GM03348 (cell line): Measurements from ENCODE around the gene TNK2.
"Not testable (repeated sequence)": the region's sequence is repeated elsewhere in the genome, so short reads cannot be mapped to it uniquely, and the experiment has no call there.

ENCODE experiments used
- DNase-seq: peaks from one replicate; pipeline ENCODE4 v3.0.0; 2012; ENCODE audit warnings: low spot score

Gene TNK2

DNA sequence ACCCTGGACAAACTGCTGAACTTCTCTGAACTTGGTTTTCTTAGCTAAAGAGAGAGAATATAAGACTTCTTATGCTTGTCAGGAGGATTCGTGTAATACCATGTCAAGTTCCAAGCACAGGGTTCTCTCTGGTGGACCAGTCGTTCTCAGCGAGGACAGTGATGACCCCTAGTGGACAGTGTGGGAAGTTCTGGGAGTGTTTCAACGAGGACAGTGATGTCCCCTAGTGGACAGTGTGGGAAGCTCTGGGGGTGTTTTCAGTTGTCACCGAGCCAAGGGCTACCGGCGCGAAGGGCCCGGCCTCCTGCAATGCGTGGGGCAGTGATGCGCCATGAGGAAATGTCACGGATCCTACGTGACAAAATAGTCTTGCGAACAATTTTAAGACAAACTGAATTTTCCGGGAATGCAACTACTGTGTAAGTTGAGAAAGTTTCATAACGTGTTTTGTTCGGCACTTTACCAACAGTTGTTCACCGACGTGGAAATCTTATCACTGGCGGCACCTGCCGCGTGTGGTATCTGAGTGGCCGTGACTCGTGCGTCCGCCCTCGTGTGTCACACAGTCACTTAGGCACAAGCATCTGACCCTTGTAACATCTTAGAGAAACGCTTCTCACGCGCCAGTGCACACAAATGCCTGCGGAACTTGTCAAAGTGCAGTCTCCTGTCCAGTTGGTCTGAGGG, 57.4 kb downstream of the TNK2 start:
- peak; percentile 93 for DNase-seq

DNA sequence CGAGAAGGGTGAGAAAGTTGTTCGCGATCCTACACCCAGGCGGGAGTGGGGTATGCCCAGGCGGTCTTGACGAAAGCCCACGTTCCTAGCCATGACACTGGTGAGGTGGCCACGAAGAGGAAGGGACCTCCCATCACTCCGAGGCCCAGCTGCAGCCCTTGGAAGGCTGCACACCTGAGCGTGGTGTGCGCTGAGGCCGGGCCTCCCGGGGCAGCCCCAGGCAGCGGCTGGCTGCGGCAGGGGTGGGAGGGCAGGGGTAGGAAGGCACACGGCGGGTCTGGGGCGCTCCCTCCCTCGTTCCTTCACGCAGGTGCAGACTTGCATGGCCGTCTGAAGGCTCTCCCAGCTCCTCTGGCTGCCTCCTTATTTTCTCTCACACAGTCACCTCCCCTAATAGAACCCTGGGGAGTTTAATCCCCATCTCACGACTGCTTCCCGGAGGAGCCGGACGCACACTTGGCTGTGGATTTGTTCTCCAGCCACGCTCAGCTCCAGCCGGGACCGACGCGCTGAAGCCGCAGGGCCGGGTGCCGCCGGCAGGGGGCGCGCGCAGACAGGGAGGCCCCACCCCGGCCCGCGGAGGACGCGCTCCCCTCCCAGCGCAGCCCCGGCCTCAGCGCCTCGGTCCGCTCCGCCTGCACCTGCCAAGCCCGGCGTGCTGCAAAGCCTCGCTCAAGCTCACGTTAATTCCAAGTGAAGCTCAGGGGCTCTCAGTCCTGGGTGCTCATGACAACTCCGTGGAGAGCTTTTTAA, 58.9 kb downstream of the TNK2 start:
- DNase-seq = no peak

DNA sequence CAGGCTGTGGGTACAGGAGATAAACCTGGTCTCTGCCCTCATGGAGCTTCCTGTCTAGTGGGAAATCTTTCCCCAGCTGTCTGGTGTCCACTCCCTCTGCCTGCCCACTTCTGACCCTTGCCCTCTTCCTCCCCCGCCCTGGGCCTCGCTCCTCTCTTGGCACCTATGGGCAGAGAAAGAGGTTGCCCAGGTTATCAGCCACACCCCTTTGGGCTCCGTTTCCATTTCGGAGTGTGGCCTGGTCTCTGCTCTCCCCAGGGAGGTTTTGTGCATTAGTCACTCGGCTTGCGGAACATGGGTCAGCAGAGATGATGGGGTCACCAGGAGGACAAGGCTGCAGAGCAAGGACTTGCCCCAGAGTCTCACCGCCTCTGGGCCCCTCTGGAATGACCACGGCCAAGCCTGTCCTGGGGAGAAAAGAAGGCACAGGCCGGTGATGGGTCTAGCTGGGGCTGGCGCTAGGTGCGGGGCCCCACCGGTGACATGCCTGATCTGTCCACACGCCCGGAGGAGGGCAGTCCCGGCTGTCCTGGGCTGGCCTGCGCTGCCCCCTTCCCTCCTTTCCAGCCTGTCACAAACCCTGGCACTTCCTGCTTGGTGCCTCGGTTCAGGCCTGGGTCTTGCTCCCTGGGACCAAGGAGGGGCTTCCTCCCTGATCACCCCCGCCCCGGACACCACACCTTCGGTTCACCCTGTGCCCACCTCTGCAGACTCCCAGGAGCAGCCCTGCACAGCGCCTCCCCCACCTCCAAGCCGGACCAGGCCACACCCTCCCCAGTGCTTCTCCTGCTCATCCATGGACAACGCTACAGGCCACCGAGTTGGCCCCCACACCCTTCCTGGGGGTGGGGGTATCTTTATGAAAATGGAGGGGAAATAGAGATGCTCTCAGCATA, 61.0 kb downstream of the TNK2 start:
- no peak for DNase-seq

DNA sequence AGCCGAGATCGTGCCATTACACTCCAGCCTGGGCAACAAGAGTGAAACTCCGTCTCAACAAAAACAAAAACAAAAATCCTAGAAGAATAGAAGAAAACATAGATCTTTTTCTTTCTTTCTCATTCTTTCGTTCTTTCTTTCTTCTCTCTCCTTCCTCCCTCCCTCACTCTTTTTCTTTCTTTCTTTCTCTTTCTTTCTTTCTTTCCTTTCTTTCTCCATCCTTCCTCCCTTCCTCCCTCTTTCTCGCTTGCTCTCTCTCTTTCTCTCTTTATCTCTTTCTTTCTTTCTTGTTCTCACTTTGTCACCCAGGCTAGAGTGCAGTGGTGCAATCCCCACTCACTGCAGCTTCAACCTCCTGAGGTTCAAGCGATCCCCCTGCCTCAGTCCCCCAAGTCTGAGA, 62.9 kb downstream of the TNK2 start:
- DNase-seq = no peak

DNA sequence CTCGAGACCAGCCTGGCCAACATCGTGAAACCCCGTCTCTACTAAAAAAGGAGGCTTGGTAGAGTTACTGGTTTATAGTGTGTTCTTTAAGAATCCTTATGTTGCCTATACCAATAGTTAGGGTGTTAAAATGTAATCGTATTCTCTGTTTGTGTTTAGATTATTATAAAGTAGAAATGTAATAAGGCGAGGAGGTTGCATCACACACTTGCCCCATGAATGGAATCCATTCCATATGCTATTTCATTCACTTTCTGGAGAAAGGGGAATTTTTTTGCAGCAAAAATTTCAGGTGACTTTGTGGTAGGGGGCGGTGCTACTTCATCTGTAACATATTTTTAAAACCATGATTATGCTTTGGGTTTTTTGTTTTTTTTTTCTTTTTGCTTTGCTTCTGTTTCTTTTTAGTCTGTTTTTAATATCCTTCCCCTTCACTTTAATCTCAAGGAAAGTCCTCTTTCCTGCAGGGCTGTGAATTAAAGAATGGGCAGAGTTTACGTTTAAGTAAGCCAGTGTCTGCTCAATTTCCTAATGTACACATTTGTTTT, 63.6 kb downstream of the TNK2 start:
- no peak for DNase-seq

DNA sequence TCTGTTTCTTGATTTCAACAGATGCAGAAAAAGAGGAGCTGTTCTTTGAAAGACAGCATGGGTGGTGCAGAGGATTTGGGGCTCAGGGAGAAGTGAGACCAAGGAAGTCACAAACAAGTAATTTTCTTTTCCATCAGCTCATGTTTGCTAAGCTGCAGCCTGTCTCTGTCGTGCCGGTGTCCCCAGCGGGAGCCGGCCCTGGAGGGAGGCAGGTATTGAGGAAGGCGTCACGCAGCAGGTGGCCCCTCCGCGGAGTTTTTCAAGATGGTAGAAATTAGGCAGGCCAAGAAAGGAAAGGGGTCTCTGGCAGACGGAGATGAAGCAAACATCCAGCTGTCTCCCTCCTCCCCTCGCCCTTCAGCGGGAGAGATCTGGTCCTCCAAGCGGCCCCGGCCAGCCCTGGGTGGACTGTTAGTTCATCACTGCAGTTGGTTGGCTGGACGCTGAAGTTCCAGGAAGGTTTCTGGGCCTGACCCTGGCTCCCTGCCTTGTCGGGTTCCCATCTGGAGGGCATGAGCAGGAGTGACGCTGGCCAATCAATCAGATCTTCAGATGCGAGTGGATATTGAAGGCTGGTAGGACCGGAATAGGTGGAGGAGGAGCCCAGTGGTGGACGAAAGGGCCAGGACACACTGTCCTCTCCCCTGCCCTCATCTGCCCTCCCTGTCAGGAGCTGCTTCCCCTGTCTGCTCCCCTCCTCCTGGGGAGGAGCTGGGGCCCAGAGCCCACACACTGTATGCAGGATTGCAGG, 68.9 kb downstream of the TNK2 start:
- no peak for DNase-seq

DNA sequence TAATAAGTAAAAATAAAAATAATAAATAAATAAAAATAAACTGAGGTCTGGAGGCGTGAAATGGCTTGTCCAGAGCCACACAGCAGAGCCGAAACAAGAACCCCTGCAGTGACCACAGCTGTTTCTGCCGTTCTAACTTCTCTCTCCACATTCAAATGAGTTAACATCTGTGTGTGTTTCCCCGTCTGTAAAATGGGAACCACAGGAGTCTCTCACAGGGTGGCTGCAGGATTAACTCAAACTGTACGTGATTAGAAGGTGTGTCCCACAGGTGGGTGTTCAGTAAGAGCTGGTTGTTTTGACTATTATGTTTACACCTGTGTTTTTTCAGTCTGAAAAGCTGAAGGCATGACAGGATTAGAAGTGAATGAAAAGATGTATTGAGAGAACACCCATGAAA, 69.6 kb downstream of the TNK2 start:
- no peak for DNase-seq

DNA sequence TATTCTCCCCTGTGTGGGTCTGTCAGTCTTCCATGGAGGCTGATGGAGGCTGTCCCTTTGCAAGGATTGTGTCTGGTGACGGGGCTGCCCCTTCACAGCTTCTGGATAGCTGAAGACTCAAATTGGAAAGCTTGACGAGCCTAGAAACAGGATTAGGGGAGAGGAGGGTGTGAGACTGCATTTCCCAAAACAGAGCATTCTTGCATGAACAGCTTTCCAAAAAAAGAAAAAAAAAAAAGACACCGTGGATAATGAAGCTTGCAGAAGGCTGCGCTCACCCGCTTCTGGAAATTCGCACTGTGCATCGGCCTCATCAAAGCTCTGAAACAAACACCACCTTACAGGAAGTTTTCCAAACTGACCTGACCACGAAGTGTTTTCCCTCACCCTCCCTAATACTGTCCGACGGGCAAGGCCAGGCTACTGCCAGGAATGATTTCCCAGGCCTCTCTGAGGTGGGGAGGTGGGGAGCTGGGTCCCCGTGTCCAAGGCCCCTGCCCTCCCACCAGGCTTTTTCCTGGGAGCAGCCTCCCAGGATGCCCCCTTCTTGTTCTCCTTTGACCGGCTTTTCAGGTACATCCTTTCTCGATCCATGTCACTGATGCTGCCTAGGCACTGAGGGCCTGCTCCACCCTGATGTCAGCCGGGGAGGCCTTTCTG, 71.7 kb downstream of the TNK2 start:
- no peak for DNase-seq

DNA sequence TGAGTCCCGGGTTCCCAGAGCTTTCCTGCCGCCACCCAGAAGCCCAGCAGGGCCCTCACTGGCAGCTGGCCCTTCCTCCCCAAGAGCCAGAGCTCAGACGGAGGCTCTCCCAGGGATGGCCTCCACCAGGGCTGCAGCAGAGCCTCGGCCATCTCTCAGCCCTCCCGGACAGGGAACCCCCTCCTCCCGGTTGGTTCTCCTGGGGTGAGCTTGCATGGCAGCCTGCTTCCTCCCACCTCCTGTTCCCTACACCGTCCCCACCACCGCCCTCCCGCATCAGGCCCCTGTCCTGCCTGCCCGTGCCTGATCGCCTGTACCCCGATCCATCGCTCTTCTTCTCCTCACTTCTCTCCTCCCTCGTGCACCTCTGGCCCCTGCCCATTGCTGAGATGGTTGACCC, 72.6 kb downstream of the TNK2 start:
- no peak for DNase-seq

DNA sequence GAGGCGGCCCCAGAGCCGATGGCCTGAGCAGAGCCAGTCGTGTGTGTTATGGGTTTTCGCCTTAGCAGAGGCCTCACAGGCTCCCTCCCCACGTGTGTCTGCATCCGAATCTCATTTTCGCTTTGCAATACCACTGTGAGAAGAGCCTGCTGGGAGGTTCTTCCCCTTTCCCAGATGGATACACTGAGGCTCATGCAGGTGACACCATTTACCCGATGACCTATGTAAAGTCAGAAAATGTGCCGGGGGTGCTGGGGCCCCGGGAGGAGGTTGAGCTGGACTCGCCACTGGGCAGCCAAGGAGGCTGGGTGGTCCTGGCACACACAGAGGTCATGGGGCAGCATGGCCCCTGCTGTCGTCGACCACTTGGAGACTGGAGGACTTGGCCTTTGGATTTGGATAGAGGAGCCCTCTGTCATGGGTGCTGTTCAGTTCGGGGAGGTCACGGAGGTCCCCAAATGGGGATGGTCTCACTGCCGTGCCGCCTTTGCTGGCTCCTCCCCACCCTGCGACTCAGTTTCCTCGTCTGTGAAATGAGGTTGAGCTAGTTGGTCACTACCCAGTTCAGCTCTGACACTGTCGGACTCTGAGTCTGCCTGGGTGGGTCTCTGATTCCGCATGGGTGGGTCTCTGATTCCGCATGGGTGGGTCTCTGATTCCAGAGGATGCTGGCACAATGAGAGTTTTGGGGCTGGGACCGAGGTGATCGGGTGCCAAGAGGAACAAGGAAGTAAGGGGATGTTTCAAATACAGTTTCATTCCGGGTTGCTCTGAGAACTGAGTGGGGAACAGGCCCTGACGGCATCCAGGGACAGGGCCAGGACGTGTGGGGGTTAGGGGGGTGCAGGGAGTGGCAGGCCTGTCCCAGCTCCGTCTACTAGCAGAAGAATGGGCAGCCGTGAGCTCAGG, 73.4 kb downstream of the TNK2 start:
- no peak for DNase-seq

DNA sequence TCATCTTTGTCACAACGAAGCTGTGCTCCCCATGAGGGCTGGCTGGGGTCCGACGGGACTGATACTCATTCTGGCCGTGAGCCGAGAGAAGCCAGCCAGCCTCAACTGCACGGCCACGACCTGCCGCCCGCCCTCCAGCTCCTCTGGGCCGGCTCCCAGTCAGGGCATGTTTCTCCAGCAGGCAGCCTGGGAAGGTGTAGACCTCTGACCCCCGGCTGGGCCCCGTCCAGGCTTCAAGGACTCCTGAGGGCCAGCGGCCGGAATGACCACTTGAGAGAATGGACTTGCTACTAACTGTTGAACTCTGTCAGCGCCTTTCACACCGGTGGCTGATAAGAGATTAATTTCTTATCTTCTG, 78.5 kb downstream of the TNK2 start:
- no peak for DNase-seq

DNA sequence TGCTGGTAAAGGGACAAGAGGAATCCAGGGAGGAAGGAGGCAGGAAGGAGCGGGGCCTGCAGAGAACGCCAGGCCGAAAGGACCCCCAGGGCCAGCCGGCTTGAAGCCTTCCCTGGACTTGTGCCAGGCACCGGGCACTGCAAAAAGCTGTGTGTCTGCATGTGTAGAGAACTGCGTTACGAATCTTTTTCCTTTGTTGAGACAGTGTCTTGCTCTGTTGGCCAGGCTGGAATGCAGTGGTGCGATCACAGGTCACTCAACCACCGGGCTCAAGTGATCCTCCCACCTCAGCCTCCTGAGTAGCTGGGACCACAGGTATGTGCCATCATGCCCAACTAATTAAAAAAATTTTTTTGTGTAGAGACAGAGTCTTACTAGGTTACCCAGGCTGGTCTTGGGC, 79.6 kb downstream of the TNK2 start:
- DNase-seq = no peak

DNA sequence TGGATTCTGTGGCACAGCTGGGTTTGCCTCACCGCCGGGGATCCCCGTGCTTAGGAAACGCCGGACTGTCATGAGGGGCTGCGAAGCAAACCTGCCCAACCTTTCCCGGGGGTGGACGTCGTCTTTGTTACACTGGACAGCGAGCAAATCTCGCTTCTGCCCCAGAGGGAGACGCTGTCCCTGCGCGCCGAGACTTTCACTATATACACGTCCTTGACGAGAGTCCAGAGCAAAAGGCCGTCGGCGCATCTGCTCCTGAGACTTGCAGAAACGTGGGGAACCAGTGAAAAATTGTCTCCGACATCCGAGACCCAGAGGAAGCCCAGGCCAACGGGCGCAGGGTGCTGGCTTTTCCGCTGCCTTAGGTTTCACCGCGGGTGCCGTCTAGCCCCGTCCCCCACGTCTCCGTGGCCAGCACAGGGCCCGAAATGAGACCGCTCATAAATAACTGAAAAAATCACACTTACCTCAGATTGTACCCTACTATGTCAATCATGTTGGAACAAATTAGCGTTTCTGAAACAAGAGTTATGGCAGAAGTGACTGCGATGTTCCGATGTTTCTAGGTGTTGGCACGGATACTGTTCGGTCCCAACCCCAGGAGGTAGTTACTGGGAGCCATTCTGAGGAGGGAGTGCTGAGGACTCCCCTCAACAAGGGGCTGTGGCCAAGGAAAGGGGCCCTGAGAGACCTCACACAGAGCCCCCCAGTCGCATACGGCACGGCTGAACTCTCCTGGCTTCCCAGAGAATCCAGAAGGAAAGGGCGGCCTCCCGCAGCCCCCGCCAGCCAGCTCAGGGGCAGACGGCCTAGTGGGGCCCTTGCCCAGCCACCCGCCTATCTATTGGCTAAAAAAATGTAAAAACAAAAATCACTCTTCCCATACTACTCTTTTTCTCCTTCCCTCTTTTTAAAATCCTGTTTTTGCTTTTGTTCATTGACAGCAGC, 82.2 kb downstream of the TNK2 start:
- DNase-seq = no peak

DNA sequence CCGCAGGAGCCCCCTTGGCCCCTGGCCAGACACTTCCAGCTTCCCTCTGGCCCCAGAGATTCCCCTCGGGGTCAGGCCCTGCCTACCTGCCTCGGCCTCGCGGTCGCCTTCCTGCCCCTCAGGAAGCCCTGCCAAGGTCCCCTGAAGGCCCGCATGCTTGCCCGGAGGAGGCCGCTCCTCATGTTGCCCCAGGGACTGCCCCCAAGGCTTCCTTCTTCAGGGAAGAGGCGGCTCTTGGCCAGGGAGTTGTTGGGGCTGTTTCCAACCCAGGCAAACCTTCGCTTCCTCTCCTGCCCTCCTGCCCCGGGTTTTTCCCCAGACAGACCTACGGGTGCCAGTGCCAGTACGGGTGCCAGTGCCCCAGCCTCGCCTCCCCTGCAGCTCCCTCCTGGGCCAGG, 83.2 kb downstream of the TNK2 start:
- no peak for DNase-seq

DNA sequence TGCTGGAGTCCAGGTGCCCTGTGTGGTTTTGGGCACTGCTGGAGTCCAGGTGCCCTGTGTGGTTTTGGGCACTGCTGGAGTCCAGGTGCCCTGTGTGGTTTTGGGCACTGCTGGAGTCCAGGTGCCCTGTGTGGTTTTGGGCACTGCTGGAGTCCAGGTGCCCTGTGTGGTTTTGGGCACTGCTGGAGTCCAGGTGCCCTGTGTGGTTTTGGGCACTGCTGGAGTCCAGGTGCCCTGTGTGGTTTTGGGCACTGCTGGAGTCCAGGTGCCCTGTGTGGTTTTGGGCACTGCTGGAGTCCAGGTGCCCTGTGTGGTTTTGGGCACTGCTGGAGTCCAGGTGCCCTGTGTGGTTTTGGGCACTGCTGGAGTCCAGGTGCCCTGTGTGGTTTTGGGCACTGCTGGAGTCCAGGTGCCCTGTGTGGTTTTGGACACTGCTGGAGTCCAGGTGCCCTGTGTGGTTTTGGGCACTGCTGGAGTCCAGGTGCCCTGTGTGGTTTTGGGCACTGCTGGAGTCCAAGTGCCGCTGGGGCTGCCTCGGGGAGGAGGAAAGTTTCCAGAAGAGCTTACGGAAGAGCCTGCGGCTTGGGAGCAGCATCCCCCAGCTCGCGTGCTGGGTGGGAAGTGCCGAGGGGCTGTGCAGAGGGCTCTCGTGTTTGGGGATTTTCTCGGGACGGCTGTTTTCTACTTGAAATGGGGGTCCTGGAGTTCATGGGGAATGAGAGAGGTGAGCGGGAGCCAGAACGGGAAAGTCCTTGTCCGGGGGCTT, 83.7 kb downstream of the TNK2 start:
- not testable (repeated sequence) for DNase-seq

DNA sequence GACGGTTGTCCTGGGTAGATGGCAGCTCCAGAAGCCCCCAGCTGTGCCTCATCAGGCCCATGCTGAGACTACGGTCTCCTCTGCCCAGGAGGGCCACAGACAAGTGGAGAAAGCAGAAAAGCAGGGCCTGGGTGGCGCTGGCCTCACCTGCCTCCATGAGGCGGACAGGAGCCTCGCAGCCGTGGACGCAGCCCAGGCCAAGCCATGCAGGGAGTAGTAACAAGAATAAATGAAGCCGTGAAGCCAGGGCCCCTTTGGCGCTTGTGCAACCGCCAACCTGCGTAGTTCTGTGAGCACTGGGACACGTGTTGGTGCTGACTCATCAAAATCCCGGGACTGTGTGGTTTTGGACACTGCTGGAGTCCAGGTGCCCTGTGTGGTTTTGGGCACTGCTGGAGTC, 84.4 kb downstream of the TNK2 start:
- DNase-seq = no peak

DNA sequence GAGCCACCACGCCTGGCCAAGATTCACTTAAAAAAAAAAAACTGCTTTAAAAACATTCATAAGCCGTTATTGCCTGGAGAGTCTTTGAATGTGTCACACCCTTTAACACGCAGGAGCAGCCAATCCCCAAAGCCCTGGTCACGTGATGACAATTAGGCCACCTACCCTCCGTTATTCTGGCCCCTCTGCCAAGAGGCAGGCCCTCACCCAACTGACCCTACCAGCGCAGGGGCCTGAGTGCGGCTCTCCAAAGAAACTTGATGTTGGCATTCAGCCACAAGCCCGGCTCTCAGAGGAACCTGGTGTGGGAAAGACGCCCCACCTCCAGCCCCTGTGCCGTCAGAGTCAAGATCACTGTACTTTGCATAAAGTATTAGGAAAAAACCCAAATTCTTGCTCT, 85.1 kb downstream of the TNK2 start:
- no peak for DNase-seq

DNA sequence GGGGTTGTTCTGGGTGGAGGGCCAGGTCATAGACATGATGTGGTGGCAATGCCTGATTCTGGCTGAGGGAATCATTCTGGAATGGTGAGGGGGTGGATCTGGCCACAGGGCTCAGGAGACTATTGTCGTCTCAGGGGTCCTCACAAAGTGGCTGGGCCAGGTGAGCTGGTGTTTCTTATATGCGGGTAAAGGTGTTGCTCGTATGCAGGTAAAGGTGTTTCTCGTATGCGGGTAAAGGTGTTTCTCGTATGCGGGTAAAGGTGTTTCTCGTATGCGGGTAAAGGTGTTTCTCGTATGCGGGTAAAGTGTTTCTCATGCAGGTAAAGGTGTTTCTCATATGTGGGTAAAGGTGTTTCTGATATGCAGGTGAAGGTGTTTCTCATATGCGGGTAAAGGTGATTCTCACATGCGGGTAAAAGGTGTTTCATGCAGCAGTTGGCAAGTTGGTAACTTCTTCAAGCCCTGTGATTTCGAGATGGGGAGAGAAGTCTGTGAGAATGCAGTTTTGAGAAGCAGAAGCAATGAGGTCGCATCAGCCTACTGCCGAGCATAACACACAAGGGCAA, 86.1 kb downstream of the TNK2 start:
- no peak for DNase-seq
